Spleen (tissue), 11 donors: ENCODE measurements around the gene ISCA1. TPM values are rescaled to one million over a fixed set of nuclear protein-coding genes. Genes with fewer than 3 reads are reported as not detected.
A peak's percentile ranks its signal among the peaks of the same experiment; 100 is the strongest.

Source experiments
- DNase-seq: peaks from one replicate; pipeline ENCODE4 v3.0.0-alpha.2; 2020
- H3K27ac ChIP-seq, 8 donors: fragments of 200-600 bp; sonication (generic) in 7 of 8; 1 replicate in 4 of 8; 2 replicates in 4 of 8; pipeline versions ENCODE4 v1.5.0 to v1.8.0; 2016 to 2021; ENCODE audit warnings: inconsistent platforms in 4 of 8, mild to moderate bottlenecking in 4 of 8, moderate library complexity in 1 of 8
- H3K27me3 ChIP-seq, 7 donors: fragments of 200-600 bp; sonication (generic) in 6 of 7; replicated peaks in 1 of 7; 1 replicate in 4 of 7; 2 replicates in 3 of 7; pipeline versions ENCODE4 v1.5.0 to v1.8.0; 2016 to 2021; ENCODE audit warnings: inconsistent platforms in 3 of 7, mild to moderate bottlenecking in 1 of 7
- H3K36me3 ChIP-seq, 6 donors: fragments of 200-600 bp; sonication (generic) in 5 of 6; 1 replicate in 4 of 6; 2 replicates in 2 of 6; pipeline versions ENCODE4 v1.5.0 to v1.8.0; 2016 to 2021; ENCODE audit warnings: inconsistent platforms in 2 of 6
- H3K4me1 ChIP-seq, 6 donors: fragments of 200-600 bp; sonication (generic) in 5 of 6; 1 replicate in 3 of 6; 2 replicates in 3 of 6; pipeline versions ENCODE4 v1.5.0 to v1.8.0; 2016 to 2021; ENCODE audit warnings: inconsistent platforms in 3 of 6
- H3K4me3 ChIP-seq, 8 donors: fragments of 200-600 bp; sonication (generic) in 7 of 8; 1 replicate in 4 of 8; 2 replicates in 4 of 8; pipeline versions ENCODE4 v1.5.0 to v1.8.0; 2016 to 2021; ENCODE audit warnings: inconsistent platforms in 4 of 8, mild to moderate bottlenecking in 4 of 8, moderate library complexity in 2 of 8
- H3K9me3 ChIP-seq, 8 donors: fragments of 200-600 bp; sonication (generic) in 7 of 8; 1 replicate in 4 of 8; 2 replicates in 4 of 8; pipeline versions ENCODE4 v1.5.0 to v1.8.0; 2016 to 2021; ENCODE audit warnings: inconsistent platforms in 4 of 8
- CTCF ChIP-seq, 11 experiments: fragments of 200-600 bp in 7 of 11; fragments of 450-650 bp in 4 of 11; sonication (generic) in 4 of 11; IDR thresholded peaks in 8 of 11; conservative IDR thresholded peaks in 3 of 11; 1 replicate in 7 of 11; 2 replicates in 4 of 11; pipeline versions ENCODE4 v1.4.0 to v1.8.0; 2016 to 2021; ENCODE audit warnings: antibody characterized with exemption in 11 of 11, inconsistent platforms in 4 of 11, mild to moderate bottlenecking in 1 of 11
- POLR2A ChIP-seq, 3 donors: fragments of 450-650 bp; IDR thresholded peaks; one replicate each; pipeline ENCODE4 v1.5.1; 2017; ENCODE audit warnings: antibody characterized with exemption in 3 of 3, mild to moderate bottlenecking in 1 of 3
- POLR2AphosphoS5 ChIP-seq, 3 donors: sonication (generic); formaldehyde crosslinking; IDR thresholded peaks; one replicate each; pipeline ENCODE4 v1.5.1; 2017; ENCODE audit warnings: antibody characterized with exemption in 3 of 3
- WGBS, 5 donors: extraction: QIAGEN DNeasy Blood & Tissue Kit in 3 of 5; methylation state at CpG; one replicate each; pipeline versions ENCODE4 v1.1.5 to v1.1.7; 2013 to 2018; 5-methylcytosine and 5-hydroxymethylcytosine counted together
- intact Hi-C: fragments of 100-400 bp; cut with DNase I; formaldehyde crosslinking; loops from one replicate; pipeline ENCODE4 v1.15.0; 2023; ENCODE audit warnings: low total_unique reads
- polyA plus RNA-seq, 3 donors: library from polyadenylated mRNA; stranded (reverse); fragments of 200-250 nt; gene quantifications; one replicate each; pipeline ENCODE4 v1.2.1, GENCODE V29; 2013
- total RNA-seq, 7 donors: library from RNA; depleted of rRNA in 3 of 7; stranded (reverse); fragments of >200 nt in 3 of 7; fragmentation: NEBNext Ultra II Directional in 4 of 7; extraction: Animal tissue kit (Norgen Biotek cat#: 25700) in 4 of 7; gene quantifications; one replicate each; pipeline versions ENCODE4 v1.1.0 to v1.2.1, GENCODE V29; 2016 to 2021
- donor health status: healthy with polysubstance abuse.
- donor health status: DM: no; HTN: no; CAD: no; lungs with moderate emphysema.
- donor health status: DM: no; HTN: no; CAD: no.
- donor health status: Bipolar disorder and iron deficiency.
- donor health status: healthy.
- donor health status: DM: no; HTN: no; CAD: no.
- donor health status: DM: yes; HTN: yes; CAD: no.

ISCA1 gene
- total and polyA plus RNA-seq, 10 donors, result 15.3 to 35.5 (median 25.1) TPM

- intact Hi-C loops, result no loop called here
- TF ChIP-seq POLR2AphosphoS5 (IDR thresholded peaks at IDR 0.05), result peak in 1 of 3 donors; percentile 42
- peak in 1 of 11 experiments; percentile 15 for TF ChIP-seq CTCF (IDR thresholded peaks at IDR 0.05 in 8 of 11, conservative IDR thresholded peaks at IDR 0.05 in 3 of 11)
- TF ChIP-seq POLR2A (IDR thresholded peaks at IDR 0.05), result no peak
- H3K27ac ChIP-seq, result no peak overlapping the region
- DNase-seq, result no peak
- H3K27me3 ChIP-seq, result no peaks in the 10 kb centered on the region
- H3K36me3 ChIP-seq, result peaks cover 0 to 51% (median 12%) of the 10 kb centered on the region in 6 donors
- WGBS, 5 donors, result 52 to 76% (median 62%) methylated on average over 7 of the region's 7 CpGs
- no peak overlapping the region for H3K4me3 ChIP-seq
- no peaks in the 10 kb centered on the region for H3K9me3 ChIP-seq
- H3K4me1 ChIP-seq, result peaks cover 0 to 28% (median 12%) of the 10 kb centered on the region in 6 donors
Measured at GRCh38 chr9:86287013-86287412, 4.7 kb upstream of the ISCA1 start.

GRCh38 chr9:86286278-86286677, 3.9 kb upstream of the ISCA1 start:
- H3K27me3 ChIP-seq, result no peaks in the 10 kb centered on the region
- no peaks in the 10 kb centered on the region for H3K9me3 ChIP-seq
- intact Hi-C loops, result no loop called here
- DNase-seq, result no peak
- peaks cover 3 to 33% (median 18%) of the 10 kb centered on the region in 6 donors for H3K4me1 ChIP-seq
- H3K27ac ChIP-seq, result no peak overlapping the region
- no peak for TF ChIP-seq POLR2AphosphoS5 (IDR thresholded peaks at IDR 0.05)
- WGBS, 5 donors, result 52 to 83% (median 58%) methylated on average over 3 of the region's 3 CpGs
- peaks cover 0 to 44% (median 12%) of the 10 kb centered on the region in 6 donors for H3K36me3 ChIP-seq
- H3K4me3 ChIP-seq, result no peak overlapping the region

- Histone ChIP-seq H3K27me3 (no peaks in the 10 kb centered on the region), H3K9me3 (no peaks in the 10 kb centered on the region), H3K4me1 (peaks cover 13 to 44% (median 28%) of the 10 kb centered on the region in 6 donors), H3K36me3 (peaks cover 0 to 33% (median 12%) of the 10 kb centered on the region in 6 donors), H3K27ac (peak overlapping the region in 3 of 8 donors; percentile 19 to 41 (median 31)), H3K4me3 (no peak overlapping the region)
- WGBS, 5 donors, result 34 to 58% (median 44%) methylated on average over 2 of the region's 2 CpGs
- intact Hi-C loops, result no loop called here
- no peak for TF ChIP-seq POLR2AphosphoS5 (IDR thresholded peaks at IDR 0.05)
- TF ChIP-seq POLR2A (IDR thresholded peaks at IDR 0.05), result no peak
- no peak for DNase-seq
Measured at GRCh38 chr9:86285261-86285660, 2.9 kb upstream of the ISCA1 start.

- peaks cover 0 to 29% (median 9%) of the 10 kb centered on the region in 6 donors for H3K36me3 ChIP-seq
- TF ChIP-seq CTCF (IDR thresholded peaks at IDR 0.05 in 8 of 11, conservative IDR thresholded peaks at IDR 0.05 in 3 of 11) (no peak), POLR2A (IDR thresholded peaks at IDR 0.05) (no peak), POLR2AphosphoS5 (IDR thresholded peaks at IDR 0.05) (no peak)
- H3K4me3 ChIP-seq, result peak overlapping the region; percentile 78 to 97 (median 91)
- H3K9me3 ChIP-seq, result no peaks in the 10 kb centered on the region
- DNase-seq, result peak; percentile 72
- 16 to 23% (median 17%) methylated on average over 12 of the region's 12 CpGs for WGBS, 5 donors
- peaks cover 20 to 66% (median 38%) of the 10 kb centered on the region in 6 donors for H3K4me1 ChIP-seq
- H3K27ac ChIP-seq, result peak overlapping the region; percentile 97 to 99 (median 98)
- no peaks in the 10 kb centered on the region for H3K27me3 ChIP-seq
- intact Hi-C loops, result no loop called here
Measured at GRCh38 chr9:86282979-86283535, 719 bp upstream of the ISCA1 start.

GRCh38 chr9:86281593-86282076, 703 bp downstream of the ISCA1 start:
- peaks cover 20 to 80% (median 45%) of the 10 kb centered on the region in 6 donors for H3K4me1 ChIP-seq
- peak overlapping the region; percentile 78 to 97 (median 91) for H3K4me3 ChIP-seq
- 1 to 3% (median 1%) methylated on average over 14 to 31 of the region's 31 CpGs for WGBS, 5 donors
- H3K36me3 ChIP-seq, result peaks cover 0 to 16% (median 0%) of the 10 kb centered on the region in 6 donors
- DNase-seq, result no peak
- H3K27ac ChIP-seq, result peak overlapping the region; percentile 97 to 99 (median 98)
- no peaks in the 10 kb centered on the region for H3K9me3 ChIP-seq
- intact Hi-C loops, result no loop called here
- TF ChIP-seq POLR2AphosphoS5 (IDR thresholded peaks at IDR 0.05), result no peak
- no peaks in the 10 kb centered on the region for H3K27me3 ChIP-seq
